Stimulated activated CD4-positive, alpha-beta T cell treated with anti-CD3 and anti-CD28 coated beads, Interleukin-15, amount 100 ng/mL, for 24 hours (primary cell): ENCODE data around the gene ASB1.

ENCODE experiments used
- DNase-seq: peaks from one replicate; pipeline ENCODE4 v3.0.0-alpha.2; 2020

ASB1 gene

DNA sequence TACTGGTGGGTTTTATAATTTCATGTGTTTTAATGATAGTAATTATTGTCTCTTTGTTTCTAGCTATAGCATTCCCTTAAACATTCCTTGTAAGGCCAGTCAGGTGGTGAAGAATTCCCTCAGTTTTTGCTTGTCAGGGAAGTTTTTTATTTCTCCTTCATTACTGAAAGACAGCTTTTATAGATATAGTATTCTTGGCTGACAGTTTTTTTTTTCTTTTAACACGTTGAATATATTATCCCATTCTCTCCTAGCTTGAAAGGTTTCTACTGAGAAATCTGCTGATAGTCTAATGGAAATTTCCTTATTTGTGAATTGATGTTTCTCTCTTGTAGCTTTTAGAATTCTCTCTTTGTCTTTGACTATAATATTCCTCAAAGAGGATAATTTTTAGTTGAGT, 46.8 kb downstream of the ASB1 start:
- DNase-seq = no peak

DNA sequence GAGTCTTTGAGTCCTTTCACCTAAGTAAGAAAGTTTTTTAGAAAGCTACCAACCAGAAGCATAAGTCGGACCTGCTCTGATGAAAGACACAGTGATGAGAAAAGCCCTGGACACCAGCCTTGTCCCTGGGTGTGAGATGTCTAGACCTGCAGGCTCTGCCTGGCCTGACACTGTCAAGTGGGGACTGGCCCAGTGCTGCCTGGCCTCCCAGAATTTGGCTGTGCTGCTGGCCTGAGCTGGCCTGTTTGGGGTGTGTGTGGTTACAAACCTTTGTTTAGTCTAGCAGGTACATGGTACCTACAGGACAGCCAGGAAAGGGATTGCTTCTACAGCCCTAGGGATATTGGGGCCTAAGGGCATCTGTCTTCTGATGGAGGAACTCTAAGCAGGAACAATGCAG, 48.3 kb downstream of the ASB1 start:
- DNase-seq = no peak

DNA sequence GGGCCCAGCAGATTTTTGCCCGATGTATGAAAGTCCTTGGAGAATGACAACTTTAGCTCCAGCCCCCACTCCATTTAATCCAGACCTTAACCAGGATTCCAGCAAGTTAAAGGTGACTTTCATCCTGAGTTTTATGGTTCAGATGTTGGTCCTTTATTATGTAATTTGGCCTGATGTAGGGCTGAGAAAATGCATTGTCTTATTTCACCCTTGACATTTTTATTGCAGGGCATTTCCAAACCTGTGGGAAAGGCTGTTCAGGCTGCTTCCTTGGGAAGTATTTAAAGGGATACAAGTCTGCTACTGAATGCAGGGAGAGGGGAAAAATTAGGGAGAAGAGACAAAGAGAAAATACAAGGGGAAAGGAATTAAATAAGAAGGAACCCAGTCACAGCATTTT, 48.8 kb downstream of the ASB1 start:
- DNase-seq = no peak

DNA sequence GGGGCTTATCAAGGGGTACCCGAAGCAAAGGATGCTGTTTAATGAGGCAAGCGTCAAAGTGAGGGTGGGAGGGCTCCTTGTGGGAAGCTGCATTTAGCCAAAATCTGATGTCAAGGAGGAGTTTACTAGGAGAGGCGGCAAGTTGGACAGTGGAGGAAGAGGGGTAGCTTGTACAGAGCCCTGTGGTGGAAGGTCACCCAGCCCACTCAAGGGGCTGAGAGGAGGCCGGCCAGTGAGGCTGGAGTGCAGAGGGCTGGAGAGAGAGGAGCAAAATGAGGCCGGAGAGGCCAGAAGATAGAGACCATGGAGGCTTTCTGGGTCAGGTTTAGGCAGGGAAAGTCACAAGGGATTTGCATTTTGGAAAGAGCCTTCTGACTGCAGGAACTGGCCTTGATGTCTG, 49.5 kb downstream of the ASB1 start:
- DNase-seq = no peak

DNA sequence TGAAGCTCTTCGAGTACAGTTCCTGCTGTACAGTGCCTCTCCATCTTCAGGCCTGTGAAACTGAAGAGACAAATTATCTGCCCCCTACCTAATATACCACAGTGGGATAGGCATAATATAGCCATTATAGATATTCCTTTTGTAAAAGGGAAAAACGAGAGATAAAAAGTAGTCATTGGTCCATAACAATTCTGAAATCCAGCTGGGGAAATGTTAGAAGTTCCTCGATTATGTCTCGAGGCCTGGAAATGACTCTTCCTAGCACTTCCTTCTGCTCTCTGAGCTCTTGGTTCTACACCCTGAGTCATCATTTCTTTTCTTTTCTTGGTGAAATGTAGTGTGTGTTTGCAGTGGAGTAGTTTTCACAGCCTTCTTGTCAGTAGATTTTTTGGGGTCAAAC, 51.5 kb downstream of the ASB1 start:
- DNase-seq = no peak

DNA sequence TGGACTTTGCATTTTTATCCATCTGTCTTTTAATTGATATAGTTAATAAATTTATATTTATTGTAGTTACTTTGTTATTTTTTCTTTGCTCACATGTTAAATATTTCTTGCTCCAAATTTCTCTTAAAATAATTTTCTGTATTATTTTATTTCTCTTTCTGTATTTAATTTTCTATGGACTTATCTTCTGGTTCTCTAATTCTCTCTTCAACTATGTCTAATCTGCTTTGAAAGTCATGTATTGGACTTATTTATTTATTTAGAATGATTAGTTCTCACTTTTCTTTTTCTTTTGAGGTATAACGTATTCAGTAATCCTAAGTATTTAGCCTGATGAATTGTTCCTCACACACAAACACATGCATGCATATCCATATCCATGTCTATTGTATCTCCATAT, 53.1 kb downstream of the ASB1 start:
- no peak for DNase-seq

DNA sequence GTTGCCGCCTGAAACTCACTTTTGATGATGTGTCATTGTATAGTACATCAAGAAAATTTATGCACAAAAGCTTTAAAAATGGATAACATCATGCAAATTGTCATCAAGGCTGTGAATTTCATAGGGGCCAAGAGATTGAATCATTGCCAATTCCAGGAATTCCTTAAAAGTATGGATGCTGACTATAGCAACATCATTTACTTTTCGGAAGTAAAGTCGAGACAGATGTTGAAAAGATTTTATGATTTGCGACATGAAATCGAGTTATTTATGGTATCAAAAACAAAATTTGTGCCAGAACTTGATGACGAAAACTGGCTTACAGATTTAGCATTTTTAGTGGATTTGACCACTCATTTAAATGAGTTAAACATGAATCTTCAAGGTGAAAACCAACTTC, 56.3 kb downstream of the ASB1 start:
- DNase-seq = no peak

DNA sequence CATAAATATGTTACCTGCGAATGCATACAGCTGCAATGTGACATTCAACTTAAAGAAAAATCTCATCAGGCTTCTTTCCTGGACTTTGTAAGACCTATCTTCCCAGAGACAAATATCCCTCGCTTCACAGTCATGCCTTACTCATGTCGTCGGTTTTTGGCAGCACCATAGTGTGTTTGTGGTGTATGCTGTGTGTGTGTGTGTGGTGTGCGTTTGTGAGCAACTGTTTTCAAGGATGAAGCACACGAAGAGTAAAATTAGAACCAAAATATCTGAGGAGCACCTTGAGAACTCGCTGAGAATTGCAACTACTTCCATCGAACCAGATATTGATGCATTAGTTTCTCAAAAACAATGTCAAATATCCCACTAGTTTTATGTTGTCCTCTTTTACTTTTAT, 56.9 kb downstream of the ASB1 start:
- DNase-seq = no peak

DNA sequence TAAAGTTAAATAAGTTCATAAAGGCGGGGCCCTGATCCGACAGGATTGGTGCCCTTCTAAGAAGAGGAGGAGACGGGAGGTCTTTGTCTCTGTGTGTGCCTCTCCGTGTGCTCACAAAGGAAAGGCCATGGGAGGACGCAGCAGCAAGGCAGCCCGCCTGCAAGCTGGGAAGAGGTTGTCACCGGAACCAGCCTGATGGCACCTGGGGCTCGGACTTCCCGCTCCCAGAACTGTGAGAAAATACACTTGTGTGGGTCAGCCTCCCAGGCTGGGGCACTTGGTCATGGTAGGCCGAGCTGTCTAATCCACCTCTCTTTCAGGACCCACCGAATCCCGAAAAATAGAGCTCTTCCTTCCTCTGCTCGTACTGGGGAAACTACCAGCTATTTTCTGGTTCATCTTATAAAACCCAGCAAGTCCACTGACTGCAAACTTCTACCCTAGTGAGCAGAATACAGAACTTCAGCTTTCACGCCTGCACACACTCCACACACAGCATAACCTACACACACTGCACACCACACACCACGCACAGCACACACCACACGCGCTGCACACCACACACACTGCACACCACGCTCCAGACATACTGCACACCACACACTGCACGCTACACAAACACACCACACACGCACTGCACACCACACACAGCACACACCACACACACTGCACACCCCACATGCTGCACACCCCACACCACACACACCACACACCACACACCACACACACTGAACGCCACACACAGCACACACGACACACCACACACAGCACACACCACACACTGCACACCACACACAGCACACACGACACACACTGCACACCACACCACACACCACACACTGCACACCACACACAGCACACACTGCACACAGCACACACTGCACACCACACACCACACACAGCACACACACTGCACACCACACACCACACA, 58.1 kb downstream of the ASB1 start:
- no peak for DNase-seq

DNA sequence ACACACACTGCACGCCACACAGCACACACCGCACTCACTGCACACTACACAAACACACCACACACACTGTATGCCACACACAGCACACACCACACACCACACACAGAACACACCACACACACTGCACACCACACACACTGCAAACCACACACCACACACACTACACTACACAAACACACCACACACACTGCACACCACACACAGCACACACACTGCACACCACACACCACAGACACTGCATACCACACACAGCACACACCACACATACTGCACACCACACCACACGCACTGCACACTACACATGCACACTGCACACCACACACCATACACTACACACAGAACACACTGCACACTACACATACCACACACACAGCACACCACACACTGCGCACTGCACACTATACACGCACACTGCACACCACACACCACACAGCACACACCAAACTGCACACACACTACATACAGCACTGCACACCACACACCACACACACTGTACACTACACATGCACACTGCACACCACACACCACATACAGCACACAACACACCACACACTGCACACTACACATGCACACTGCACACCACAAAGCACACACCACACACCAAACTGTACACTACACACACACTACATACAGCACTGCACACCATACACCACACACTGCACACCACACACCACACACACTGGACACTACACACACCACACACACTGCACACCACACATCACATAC, 59.6 kb downstream of the ASB1 start:
- DNase-seq = no peak

DNA sequence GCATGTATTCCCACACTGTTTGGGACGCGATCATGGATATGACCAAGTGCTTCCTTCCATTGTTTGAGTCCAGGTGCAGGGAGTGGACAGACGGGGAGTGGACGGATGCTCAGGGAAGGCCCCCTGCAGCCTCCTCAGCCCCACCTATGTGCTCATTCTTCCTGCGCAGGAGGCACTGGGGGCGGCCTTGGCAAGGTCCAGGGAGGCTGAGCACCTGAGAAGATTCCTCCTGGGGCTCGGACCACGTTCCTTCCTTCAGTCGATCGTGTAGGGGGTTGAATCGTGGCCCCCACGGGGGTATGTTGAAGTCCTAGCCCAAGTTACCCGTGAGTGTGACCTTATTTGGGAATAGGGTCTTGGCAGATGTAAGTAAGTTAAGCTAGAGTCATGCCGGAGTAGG, 60.4 kb downstream of the ASB1 start:
- DNase-seq = no peak

DNA sequence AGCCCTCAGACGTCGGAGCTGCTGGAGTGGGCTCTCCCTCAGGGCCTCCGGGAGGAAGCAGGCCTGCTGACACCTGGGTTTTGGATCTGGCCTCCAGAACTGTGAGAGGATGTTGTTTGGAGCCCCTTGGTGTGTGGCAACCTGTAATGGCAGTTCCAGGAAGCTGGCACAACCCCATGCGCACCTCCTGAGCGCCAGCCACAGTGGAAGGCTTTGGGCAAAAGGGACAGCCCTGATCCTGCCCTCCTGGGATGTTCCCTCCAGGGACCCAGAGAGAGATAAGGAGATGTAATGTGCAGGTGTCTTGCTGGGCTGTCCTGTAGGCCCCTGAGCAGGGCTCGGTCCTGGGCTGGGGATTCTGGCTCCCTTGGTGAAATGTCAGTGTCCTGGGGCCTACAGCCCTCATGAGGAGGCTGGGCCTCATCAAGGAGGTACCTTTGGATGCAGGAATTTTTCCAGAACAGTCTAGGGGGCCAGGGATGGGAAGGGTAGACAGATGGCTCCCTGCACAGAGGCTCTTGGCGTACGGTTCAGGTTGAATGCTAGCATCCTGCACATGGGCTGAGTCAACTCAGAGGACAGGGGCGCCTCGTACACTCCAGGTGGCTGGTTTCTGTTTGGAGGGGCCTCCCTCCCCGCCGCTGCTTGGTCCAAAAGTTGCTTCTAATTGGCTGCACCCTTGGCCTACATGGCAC, 61.1 kb downstream of the ASB1 start:
- DNase-seq = no peak

DNA sequence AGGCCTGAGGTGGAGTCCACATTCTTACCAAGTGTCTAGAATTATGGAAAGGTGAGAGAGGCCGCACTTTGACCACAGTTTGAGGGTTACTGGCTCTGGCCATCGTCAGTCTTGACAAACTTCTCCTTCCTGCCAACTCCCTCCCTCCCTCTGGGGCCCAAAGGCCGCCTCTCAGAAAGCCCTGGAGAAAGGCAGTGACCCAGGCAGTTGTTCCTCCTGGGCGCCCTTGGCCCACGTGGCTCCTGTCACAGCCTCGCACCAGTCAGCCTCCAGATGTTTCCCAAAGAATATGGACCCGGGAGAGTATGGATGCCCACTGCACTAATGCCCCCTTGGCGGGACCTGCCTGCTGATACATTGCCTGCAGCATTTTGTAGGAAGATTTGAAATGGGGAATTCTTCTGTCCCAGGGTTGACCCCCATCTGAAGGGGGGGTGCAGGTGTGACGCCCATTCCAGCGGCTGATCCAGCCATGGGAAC, 61.7 kb downstream of the ASB1 start:
- DNase-seq = no peak

DNA sequence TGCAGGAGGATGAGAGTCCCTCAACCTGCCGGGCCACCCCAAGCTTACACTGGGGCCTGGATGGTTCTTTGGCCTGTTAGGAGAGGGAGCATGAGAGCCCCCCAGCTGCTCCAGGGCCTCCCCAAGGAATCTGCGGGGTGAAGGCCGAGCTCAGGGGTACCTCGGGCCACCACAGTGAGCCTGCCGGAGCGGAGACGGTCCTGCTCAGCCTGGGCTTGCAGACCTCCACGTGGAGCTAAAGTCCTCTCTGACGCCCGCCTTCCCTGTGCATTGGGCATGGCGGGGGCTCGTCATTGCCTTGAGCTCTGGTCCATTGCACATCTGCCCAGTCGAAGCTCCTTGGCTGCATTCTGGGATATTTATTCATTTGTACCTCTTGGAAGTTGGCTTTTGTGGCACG, 62.7 kb downstream of the ASB1 start:
- no peak for DNase-seq

DNA sequence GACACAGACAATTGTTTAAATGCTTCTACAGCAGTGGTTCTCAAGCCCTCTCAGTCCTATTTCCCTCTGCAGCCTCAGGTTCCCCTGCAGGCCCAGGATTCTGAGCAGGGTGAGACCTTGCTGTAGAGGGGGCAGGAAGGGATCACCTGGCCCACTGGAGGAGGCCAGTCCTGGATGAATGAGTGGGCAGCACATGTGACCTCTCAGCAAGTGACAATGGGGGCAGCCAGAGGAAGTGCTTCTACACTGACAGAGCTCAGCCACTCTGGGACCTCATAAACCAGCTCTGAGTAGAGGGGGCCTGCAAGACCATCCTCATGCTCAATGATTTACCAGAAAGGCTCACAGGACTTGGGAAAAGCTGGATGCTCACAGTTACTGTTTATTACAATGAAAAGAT, 63.2 kb downstream of the ASB1 start:
- DNase-seq = no peak

DNA sequence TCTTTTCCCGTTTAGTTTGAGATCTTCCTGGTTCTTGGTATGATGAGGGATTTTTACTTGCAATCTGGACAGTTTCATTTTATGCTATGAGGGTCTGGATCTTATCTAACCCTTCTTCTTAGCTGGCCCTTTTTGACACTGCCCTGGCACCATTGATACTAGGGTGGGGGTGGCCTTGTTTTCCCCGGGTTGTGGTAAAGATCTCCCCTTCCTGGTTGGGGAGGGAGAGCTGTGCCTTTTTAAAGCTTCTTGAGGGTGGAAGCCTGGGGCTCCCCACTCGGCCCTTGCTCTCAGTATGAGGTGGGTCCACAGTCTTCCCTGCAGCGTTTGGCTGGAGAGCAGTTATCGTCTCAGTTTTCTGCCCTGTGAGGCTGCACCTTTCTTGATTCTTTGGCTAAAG, 66.1 kb downstream of the ASB1 start:
- DNase-seq = no peak

DNA sequence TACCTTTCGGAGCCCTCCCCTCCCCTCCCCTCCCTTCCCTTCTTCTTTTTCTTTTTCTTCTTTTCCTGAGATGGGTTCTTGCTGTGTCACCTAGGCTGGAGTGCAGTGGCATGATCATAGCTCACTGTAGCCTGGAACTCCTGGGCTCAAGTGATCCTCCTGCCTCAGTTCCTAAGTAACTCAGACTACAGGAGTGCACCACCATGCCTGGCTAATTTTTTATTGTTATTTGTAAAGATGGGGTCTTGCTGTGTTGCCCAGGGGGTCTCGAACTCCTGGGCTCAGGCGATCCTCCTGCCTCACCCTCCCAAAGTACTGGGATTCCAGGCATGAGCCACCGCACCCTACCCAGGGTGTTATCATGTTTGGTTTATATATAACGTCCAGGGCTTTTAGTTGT, 66.7 kb downstream of the ASB1 start:
- DNase-seq = no peak

DNA sequence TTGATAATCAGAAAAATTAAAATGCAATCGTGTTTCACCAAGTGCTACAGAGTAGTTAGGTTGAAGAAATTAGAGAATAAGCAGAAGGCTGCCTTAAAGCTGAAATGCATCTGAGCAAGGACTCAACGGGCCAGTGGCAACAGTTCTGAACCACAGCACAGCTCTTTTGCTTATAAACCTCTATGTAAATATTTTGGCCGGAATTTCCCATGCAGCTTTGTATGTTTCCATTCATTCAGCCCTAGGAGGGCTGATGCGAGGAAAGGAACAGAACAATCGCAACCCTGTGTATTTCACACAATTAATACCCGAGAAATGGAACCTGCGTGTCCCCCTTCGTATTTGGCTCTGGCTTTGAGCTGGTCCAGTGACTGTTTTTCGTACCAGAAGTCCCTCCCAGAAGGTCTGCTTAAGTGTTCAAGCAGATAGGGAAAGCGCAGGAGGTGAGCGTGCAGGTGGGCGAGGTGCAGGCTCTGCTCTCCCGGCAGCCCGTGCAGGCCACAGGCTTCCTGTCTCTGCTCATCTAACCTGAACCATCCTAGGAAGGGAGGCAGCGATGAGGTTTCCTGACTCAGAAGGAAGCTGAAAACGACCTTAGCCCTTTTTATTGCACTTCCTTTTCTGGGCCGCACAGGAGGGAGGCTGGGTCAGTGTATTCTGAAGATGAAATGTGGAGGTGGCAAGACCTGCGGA, 67.3 kb downstream of the ASB1 start:
- peak; percentile 49 for DNase-seq

DNA sequence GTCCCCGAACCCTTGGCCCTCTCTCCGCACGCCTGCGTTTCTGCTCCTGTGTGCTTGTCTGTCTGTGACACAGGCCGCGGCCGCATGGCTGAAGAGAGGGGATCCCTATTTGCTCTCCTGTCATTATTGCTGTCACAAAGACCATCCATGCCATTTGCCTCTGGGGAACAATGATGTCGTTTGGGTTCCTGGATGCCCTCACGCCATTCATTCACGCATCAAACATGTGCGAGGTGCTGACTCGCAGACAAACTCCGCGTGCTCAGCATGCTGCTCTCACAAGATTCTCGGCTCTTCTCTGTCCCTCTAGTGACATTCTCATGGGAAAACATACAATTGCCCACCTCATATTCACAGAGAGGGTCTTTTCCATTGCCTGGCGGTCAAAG, 67.8 kb downstream of the ASB1 start:
- DNase-seq = no peak

DNA sequence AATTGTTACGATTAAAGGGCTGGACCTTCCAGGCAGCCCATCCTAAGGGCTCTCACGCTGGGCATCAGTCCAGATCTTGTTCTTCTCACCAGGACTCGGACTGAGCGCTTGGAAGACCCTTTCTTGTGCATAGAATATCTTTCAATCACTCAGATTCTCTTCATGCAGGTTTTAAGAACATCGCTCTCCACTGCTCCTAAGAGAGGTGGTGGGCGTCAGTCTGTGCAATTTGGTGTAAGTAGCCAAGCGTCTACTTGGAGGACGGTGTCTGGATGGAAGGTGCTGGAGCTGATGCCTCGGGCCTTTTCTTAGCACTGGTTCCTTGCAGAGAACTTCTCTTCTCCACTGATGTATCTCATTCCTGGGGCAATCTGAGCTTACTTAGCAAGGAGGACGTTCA, 68.7 kb downstream of the ASB1 start:
- DNase-seq = no peak

DNA sequence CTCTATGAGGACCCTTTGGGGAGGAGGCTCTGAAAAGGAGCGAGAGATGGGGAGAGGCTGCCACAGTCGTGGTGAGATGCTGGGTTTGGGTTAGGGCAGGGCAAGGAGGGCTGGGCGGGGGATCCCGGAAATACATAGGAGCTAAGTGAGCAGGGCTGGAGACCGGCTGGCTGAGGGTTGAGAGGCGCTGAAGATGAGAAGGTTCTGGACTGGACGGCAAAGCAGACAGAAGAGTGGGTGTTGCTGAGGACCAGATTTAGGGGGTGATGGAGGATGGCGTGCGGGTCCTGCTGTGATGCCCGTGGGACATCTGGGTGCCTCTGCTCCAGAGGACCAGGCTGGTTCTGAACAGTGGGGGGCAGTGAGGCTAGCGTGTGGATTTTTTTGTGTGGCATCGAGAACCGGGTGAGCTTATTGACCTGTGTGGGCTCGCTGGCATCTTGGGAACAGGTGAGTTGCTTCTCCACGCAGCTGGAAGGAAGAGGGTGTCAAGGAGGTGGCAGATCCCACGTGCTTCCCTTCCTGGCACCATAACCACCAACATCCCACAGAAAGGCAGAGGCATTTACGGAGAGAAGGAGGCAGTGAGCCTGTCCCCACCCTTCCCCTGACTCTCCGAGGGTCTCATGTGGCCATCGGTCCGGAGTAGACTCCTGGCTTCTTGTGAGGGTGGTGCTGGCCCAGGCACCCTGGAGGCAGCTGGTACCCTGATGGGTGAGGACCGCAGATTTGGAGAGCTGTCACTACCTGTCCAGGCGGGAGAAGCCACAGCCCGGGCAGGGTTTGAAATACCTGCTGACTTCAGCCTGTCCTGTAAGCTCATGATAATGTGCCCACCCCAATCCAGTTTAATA, 70.3 kb downstream of the ASB1 start:
- DNase-seq = no peak

DNA sequence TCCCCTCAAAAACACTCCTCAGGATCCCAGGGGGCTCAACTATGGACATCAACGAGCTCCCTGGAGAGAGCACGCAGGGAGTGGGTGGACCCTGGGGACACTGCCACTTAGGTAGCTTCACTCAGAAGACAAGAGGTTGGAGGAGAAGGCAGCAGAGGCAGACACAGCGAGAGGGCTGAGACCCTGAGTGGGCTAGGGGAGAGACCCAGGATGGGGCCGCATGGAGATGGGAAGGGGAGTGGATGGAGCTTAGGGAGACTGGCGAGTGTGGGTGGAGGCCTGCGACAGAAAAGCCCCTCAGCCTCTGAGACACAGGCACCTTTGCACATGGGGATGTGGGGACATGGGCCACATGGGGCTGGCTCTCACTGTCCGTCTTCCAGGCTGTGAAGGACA, 70.9 kb downstream of the ASB1 start:
- no peak for DNase-seq
